Measurements from ENCODE around the gene MTMR3. TPM values are rescaled to one million over a fixed set of nuclear protein-coding genes. Genes with fewer than 3 reads are reported as not detected.
"Not testable (repeated sequence)": the region's sequence is repeated elsewhere in the genome, so short reads cannot be mapped to it uniquely, and the experiment has no call there.

The MTMR3 gene
- total RNA-seq = 31.3 TPM

DNA sequence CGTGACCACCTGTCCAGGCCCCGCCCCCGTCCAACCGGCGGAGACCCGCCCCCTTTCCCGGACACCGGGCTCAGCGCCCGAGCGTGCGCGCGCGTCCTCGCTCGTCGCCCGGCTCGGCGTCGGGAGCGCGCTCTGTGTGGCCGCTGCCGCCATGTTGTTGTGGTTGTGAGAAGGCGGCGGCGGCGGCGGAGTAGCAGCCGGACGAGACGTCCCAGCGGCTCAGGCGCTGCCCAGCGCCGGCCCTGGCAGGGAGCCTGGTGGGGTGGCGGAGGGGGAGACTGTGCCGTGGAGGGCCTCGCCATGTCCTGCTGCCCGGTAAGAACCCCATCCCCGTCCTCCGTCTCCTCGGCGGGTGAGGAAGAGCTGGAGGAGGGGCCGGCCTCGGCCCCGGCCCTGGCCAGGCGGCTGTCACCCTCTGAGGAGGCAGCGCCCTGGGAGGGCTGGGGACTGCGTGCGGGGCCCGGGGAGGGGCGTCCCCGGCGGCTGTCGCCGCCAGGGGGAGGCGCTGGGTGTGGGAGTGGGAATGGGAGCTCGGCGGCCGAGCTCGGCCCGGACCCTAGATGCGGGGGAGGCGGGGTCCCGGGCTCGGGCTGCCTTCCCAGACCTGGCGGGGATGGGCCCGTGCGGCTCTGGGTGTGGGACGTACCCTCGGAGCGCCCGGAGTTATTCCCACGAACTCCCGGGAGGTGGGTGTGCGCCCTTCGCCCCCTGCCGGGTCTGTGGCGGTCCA lies at the start of gene MTMR3:
Gene MTMR3, plus strand, starts transcription at position 130 of the 730 bp plus-strand sequence. CDS start 87,886 bp downstream, outside the sequence.
- peak; percentile 82 for ATAC-seq

DNA sequence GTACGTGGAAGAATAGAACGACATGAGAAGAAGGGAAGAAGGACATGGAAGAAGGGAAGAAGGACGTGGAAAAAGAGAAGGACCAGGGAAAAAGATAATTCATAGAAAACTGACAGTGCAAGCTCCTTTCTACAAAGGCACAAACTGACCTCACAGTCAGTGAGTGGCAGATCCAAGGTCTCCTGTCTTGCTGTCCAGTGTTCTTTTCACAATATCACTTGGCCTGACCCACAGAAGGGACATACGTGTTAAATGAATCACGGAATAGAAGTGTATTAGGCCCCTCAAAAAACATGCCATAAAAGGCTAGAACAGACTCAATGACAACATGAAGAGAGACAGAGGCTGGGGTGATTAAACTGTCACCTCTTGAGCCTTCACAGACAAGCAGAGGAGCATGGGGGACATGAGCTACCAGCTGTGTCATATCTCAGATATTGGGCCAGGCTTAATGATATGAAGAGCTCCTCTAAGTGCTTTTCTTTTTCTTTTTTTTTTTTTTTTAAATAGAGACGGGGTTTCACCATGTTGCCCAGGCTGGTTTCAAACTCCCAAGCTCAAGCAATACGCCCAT lies 49.5 kb upstream of the MTMR3 start:
- no peak for ATAC-seq

DNA sequence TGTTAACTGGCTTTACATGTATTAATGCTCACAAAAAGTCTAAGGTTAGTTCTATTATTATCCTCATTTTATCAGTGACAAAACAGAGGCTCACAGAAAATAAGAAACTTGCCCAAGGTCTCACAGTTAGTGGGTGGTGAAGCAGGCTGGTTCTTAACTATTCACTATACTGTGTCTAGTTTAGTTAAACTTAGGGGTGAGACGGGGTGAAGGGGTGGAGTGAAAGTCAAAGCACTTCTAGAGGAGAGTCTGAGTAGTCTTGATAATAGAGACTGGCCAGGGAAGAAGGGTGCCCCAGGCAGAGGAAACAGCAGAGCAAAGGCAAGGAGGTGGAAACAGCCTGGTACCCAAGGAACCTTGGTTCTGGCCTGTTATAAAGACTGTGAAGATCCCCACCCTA lies 48.9 kb upstream of the MTMR3 start:
- no peak for ATAC-seq

DNA sequence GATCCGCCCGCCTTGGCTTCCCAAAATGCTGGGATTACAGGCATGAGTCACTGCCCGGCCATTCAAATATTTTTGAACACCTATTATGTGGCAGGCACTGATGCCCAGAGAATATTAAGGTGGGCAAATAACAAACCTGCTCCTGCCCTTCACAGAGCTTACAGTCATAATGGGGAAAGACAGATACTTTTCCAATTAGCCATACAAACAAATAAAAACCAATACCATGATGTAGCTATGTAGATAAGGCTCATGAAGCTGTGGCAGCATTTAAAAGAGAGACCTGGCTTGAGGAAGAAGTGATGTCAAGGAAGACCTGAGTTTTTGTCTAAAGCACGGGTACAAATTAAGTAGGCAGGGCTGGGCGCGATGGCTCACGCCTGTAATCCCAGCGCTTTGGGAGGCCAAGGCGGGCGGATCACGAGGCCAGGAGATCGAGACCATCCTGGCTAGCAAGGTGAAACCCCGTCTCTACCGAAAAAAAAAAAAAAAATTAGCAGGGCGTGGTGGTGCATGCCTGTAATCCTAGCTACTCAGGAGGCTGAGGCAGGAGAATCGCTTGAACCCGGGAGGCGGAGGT lies 46.1 kb upstream of the MTMR3 start:
- ATAC-seq = not testable (repeated sequence)

DNA sequence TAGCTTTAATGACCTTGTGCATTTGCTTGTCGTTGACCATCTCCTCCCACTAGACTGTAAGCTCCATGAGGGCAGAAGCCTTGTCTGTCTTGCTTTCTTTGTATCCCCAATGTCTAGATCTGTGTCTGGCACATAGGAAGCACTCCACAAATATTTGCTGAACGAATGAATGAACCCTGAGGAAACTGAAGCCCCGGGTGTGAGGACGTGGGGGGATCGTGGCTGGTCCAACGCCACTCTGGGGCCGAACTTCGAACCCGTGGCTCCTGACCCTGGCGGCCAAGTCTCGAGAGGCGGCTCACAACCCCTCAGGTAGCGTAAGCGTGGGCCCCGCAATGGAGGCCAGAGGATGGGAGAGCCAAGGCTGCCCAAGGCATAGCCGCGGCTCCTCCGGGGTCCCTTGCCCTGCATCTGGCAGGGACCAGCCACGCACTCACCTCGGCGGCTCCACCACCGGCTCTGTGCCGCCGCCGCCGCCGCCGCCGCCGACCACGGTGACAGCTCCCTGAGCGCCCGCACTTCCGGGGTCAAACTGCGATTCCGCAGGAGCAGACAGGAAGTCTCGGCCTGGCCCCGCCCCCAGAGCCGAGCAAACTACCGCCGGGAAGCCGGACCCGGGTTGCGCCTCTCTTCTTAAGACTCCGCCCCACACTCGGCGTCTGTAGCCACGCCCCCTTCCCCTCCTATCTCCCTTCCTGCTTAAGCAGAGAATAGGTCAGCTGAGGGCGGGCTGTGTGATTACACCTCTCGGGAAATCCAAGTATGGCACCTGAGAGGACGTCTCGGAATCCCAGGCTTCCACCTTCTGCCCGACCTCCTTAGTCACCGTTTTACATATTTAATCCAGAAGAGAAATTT lies 45.0 kb upstream of the MTMR3 start, which contains the start of gene ASCC2:
Gene ASCC2, minus strand, starts transcription at position 534 of the 858 bp plus-strand sequence. CDS start 5,949 bp downstream, outside the sequence.
- peak; percentile 96 for ATAC-seq

DNA sequence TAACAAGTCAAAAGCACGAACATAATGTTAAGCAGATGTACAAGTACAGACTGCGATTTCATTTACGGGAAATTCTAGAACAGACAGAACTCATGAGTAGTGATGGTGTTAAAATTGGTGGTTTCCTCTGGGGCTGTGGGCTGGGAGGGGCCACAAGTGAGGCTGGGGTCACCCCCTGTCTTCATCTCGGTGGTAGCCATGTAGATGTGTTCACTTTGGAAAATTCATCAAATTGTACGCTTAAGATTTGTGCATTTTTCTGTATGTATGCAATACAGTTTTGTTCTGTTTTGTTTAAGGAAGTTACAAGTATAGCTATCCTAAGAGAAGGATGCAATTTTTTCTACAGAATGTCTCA lies 44.4 kb upstream of the MTMR3 start:
- ATAC-seq = peak; percentile 0

DNA sequence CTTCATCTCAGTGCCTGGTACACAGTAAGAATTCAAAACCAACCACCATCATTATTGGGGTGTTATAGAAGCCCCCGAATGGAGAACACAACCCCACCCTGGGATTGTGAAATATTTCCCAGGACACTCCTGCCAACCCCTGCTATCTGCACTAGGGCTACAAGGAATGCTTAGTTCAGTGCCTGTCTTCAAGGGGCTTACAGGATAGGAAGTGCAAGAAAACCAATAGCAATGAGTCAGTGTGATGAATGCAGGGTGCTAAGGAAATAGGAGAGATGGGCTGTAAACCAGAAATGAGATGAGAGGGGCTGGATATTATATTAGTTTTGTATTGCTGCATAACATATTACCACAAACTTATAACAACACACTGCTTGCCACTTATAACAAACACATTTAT lies 43.9 kb upstream of the MTMR3 start:
- ATAC-seq = no peak

DNA sequence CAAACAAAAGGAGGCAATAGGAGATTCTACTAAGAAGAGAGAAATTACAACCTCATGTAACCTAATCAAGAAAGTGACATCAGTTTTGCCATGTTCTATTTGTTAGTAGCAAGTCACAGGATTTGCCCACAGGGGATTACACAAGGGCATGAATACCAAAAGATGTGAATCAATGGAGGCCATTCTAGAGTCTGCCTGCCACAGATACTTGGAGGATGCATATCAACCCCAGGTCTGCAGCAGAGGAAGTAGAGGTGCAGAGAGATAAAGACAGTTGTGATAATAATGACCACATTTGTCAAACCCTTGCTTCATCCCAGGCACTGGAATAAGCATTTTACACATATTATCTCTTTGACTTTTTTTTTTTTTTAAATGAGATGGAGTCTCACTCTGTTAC lies 42.5 kb upstream of the MTMR3 start:
- no peak for ATAC-seq

DNA sequence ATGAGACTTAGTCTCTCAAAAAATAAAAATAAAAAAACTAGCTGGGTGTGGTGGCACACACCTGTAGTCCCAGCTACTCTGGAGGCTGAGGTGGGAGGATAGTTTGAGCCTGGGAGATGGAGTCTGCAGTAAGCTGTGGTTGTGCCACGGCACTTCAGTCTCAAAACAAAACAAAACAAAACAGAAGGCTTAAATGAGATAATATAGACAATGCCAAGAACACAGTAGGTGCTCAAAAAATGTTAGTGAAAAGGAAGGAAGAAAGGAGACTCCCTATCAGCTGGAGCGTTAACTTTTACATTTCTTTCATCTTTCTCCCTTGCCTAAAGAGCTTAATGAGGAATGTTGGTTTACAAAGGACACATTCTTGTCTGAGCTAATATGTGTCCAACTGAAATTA lies 40.8 kb upstream of the MTMR3 start:
- ATAC-seq = no peak

DNA sequence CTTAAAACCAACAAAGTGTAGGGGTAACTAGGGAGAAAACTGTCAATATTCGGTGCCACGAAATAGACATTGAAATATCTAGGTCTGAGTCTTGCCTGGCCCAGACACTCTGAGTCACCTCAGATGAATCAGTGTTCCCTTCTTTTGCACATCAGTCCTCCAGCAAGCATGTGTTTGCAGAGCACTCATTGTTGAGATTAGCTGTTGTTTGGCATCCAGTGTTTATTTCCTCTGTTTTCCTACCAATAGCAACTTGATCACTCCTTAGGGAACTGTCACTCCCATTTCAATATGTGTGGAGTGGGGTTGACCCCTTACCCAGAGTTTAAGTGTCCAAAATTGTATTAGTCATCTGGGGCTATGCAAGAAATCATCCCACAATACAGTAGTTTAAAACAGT lies 40.2 kb upstream of the MTMR3 start:
- ATAC-seq = peak; percentile 62

DNA sequence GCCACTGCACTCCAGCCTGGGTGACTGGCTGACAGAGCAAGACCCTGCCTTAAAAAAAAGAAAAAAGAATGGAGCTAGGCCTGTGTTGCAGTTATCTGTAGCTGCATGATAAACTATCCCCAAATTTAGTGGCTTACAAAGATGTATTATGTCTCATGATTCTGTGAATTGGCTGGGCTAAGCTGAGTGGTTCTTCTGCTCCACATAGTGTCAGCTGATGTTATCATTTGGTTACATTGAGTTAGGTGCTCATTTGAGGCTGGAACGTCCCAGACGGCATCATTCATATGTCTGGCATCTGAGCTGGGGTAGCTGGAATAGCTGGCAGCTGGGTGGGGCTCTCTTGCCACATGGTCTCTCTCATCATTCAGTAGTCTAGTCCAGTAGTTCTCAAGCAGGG lies 36.7 kb upstream of the MTMR3 start:
- ATAC-seq = no peak

DNA sequence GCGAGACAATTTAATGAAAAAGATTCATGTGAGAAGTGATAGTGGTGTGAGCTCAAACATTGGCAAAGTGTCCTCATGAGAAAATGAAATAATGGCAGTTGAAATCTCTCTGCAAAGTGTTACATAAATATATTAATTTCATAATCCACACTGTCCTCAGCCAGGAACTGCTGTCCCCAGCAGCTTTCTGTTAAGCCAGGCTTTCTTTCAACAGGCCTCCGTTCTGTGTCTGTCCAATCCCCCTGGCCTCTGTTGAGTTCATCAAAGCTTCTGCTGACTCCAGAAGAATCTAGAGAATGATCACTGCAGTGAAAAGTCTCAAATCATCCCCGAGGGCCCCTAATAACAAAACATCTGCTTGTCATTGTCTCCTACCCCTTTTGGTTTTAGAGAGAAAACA lies 34.9 kb upstream of the MTMR3 start:
- no peak for ATAC-seq

DNA sequence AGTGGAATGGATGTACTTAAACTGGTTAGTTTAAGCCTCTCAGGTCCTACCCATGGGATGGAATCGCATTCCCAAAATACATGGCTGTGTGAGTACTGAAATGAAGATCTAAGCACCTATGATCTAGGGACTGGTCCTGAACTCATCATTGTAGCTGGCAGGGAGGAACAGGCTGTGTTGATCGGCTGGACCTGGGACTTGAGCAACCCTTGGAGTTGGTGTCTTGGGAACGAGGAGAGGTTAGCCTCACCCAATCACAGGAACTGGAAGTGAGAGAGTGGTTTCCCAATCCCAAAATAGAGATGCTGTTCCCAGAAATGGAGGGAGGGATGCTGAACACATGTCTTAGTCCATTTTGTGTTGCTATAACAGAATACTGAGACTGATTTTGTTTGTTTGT lies 28.5 kb upstream of the MTMR3 start:
- no peak for ATAC-seq

DNA sequence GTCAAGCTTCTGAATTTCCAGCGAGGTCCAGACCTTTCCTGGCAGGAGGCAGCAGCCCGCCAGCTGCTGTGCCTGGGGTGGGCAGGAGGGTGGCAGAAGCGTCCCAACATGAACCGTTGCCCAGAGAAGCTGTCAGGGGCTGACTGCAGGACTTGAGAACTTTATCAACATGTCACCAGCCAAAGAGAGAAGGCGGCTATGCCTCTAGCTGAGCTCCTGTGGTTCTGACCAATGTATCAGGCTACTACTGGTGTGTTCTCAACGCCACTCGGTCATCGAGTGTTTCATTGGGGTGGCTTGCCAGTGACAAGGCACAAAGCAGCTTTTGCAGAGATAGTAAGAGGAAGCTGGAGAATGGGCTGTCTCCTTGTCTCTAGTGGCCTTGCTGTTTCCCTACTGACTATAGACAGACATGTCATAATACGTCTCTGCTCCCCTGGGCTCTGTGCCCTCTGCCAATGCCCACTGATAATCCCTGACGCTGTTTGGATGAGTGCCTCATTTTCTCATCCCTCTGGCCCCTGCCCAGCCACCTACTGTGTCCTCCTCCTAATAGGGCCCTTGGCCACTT lies 27.3 kb upstream of the MTMR3 start:
- ATAC-seq = no peak

DNA sequence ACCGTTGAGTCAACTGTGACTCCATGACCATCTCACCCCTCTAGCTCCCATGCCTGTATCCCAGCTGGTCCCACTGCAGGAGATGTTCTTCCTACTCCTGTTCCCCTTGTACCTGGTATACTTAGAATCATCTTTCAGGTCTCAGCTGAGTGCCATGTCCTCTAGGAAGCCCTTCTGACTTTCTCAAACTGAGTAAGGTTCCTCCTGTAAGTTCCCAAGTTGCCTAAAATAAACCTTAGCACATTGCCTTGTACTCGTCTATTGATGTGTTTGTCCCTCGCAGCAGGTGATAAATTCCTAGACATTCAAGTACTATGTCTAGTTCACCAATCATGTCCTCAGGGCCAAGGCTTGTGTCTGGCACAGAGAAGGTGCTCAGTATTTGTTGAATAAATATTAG lies 26.5 kb upstream of the MTMR3 start:
- ATAC-seq = no peak

DNA sequence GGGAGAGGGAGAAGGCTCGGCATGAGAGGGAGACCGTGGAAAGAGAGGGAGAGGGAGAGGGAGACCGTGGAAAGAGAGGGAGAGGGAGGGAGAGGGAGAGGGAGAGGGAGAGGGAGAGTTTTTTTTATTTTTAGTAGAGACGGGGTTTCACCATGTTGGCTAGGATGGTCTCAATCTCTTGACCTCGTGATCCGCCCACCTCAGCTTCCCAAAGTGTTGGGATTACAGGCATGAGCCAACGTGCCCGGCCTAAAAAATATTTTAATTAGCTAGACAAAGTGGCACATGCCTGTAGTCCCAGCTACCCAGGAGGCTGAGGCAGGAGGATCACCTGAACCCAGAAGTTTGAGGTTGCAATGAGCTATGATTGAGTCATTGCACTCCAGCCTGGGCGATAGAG lies 23.9 kb upstream of the MTMR3 start:
- ATAC-seq = not testable (repeated sequence)

DNA sequence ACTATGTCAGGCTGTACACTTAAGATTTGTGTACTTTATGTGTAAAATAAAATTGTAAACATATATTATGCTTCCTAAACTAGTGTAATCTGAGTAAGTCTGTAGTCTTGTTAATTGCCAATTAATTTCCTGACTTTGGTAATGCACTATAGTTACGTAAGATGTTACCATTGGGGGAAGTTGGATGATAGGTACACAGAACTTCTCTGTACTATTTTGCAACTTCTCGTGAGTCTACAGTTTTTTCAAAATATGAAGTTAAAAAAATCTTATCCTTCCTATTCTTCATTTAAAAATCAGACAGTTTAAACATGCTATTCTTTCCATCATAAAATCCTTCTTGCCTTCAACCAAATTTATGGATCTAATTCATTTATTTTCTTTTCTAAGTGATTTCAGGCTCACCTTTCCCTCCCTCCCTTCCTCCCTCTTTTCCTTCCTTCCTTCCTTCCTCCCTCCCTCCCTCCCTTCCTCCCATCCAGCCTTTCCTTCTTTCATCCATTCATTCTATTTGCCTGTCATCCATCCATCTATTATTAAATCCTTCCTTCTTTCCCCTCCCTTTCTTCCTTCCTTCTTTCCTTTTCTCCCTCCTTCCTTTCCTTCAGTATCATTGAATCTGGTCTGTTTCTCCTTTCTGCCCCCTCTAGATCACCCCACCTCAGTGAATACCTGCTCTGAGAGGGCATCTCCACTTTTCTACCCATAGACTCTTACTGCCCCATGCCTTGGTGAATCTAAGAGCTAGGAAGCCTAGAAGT lies 22.8 kb upstream of the MTMR3 start:
- no peak for ATAC-seq

DNA sequence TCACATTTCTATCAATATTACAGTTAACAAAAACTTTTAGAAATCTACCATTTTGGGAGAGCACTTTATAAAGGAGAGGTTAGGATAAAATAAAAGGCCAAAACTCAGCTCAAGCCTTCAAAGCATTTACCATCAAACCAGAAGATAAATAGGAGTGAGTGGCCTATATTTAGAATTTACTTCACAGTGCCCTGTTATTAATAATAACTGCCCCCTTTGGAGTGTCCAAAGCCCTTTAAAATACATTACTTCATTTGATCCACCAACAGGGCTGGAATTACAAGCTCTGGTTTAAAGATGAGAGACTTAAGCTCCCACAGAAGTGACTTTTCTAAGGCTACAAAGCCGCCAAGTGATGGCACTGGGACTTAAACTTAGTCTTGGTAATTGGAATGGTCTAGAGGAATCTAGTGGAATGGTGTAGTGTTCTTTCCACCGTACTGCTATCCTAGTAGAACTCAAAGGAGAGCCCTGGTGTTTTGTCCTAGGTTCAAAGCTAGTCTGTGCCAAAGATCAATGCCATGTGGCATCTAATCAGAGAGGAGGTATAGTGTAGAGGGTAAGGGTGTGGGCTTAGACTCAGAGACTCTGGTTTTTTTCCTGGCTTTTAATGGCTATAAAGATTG lies 21.2 kb upstream of the MTMR3 start:
- ATAC-seq = no peak

DNA sequence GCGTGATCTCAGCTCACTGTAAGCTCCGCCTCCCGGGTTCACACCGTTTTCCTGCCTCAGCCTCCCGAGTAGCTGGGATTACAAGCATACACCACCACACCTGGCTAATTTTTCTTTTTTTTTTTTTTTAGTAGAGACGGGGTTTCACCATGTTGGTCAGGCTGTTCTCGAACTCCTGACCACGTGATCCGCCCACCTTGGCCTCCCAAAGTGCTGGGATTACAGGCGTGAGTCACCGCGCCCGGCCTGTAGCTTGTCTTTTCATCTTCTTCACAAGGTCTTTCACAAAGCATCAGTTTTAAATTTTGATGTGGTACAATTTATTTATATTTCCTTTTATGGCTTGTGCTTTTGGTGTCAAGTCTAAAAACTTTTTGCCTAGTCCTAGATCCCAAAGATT lies 17.4 kb upstream of the MTMR3 start:
- not testable (repeated sequence) for ATAC-seq

DNA sequence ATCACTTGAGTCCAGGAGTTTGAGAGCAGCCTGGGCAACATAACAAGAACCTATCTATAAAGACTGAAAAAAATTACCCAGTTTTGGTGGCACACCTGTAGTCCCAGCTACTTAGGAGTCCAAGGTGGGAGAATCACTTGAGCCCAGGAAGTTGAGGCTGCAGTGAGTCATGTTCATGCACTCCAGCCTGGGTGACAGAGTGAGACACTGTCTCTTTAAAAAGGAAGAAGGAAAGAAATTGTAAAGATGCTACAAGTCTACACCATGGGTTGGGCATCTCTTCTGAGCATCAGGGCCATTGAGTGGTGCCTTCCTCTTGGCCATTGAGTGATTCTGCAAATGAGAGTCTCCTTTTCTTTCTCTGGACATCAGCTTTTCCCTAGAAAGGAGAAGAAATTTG lies 15.7 kb upstream of the MTMR3 start:
- ATAC-seq = no peak

DNA sequence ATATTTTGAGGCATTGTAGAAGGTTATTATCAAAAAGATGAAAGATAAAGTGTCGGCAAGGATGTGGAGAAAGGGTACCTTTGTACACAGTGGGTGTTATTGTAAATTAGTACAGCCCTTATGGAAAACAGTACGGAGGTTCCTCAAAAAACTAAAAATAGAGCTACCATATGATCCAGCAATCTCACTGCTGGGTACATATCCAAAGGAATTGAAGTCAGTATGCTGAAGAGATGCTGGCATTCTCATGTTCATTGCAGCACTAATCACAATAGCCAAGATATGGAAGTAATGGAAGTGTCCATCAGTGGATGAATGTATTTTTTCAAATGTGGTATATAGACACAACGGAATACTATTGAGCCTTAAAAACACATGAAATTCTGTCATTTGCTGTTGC lies 15.1 kb upstream of the MTMR3 start:
- ATAC-seq = no peak

DNA sequence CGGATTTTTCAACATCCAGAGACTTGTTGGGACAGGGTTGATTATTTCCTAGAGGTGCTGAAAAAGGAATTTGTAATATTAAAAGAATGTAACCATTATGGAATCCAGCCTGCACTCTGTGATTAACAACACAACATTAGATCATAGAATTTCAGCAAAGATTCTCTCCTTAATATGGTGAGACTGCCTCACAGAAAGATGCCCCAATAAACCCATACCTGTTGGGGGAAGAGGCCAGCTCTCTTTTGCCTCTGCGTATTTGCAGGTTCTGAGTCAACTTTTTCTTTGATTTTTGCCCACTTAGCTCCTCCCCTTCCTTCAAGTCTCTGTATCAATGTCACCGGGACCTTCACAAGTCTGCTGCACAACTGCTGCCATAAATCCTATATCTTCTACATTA lies 12.4 kb upstream of the MTMR3 start:
- ATAC-seq = no peak
